Measurements from ENCODE around the gene PIGS. TPM values are rescaled to one million over a fixed set of nuclear protein-coding genes. Genes with fewer than 3 reads are reported as not detected.

Gene PIGS
- total RNA-seq, 1 experiment from 2014 or later = 45.8 TPM

GRCh38 chr17:28570716-28571360, 486 bp downstream of the PIGS start:
- Histone ChIP-seq H3K4me2 (ENCODE audit: low read length) (peak overlapping the region; percentile 99), H3K9ac (ENCODE audit: low read length) (peak overlapping the region; percentile 91), H3K36me3 (ENCODE audit: control insufficient read depth in 1 of 2, insufficient read depth in 2 of 2, low read length in 2 of 2) (peaks cover 0 to 4% of the 10 kb centered on the region in 2 experiments; a peak in 1 of 4 replicates), H4K20me1 (ENCODE audit: insufficient read depth) (no peaks in the 10 kb centered on the region), H3K4me1 (ENCODE audit: control insufficient read depth in 1 of 2, insufficient read depth in 2 of 2, low read length in 2 of 2) (peaks cover 0 to 20% of the 10 kb centered on the region in 2 experiments; a peak in 3 of 4 replicates), H3K27me3 (ENCODE audit: insufficient read depth, low read length) (no peaks in the 10 kb centered on the region), H2AFZ (ENCODE audit: low read depth, low read length, poor library complexity, severe bottlenecking) (peak overlapping the region; percentile 53), H3K9me2 (ENCODE audit: insufficient read depth) (no peaks in the 10 kb centered on the region), H3K79me2 (ENCODE audit: insufficient read depth, low read length) (peaks cover 22% of the 10 kb centered on the region), H3K4me3 (replicated peaks in 1 of 2; ENCODE audit: low read depth in 1 of 2, low read length in 2 of 2) (peak overlapping the region; percentile 77 to 99), H3K27ac (ENCODE audit: low read depth, low read length) (peak overlapping the region; percentile 62), H3K9me3 (ENCODE audit: control insufficient read depth in 1 of 2, insufficient read depth in 1 of 2, low read depth in 1 of 2, low read length in 2 of 2) (no peaks in the 10 kb centered on the region)
- intact Hi-C loops (cut with micrococcal nuclease) = no loop called here
- no TSS peak for BruUV-seq (replicated peaks)
- RAD21 ChIA-PET (ENCODE audit: low non-redundant PET in 1 of 2, low total read pairs in 2 of 2, uncharacterized antibody in 2 of 2, unreplicated experiment in 2 of 2) = no interaction called here
- TF ChIP-seq CEBPB (IDR thresholded peaks at IDR 0.05; ENCODE audit: low read depth) (no peak), CBX3 (IDR thresholded peaks at IDR 0.05; ENCODE audit: low read depth) (no peak), ZFX (IDR thresholded peaks at IDR 0.05) (peak; percentile 59; the same call in 1 of the 2 replicates), MAX (IDR thresholded peaks at IDR 0.05) (peak; percentile 60; the same call in 1 of the 2 replicates)
- DNase-seq (ENCODE audit: low read depth, low spot score) = no peak
- CTCF ChIA-PET = interaction anchor here (0.7 to 1.2 kb wide), 4 partner anchors 20 to 235 kb away, joined by 3 to 6 read pairs (median 4); partner anchors contain the start of gene TNFAIP1
- POLR2A ChIA-PET = interaction anchor here (0.8 to 1.3 kb wide), 5 partner anchors 9 to 149 kb away, joined by 3 read pairs; partner anchors contain the start of gene RPL23A
- ATAC-seq = peak; percentile 61

- H3K36me3 ChIP-seq (ENCODE audit: control insufficient read depth in 1 of 2, insufficient read depth in 2 of 2, low read length in 2 of 2) = peaks cover 0 to 4% of the 10 kb centered on the region in 2 experiments; a peak in 1 of 4 replicates
- no peaks in the 10 kb centered on the region for H3K9me3 ChIP-seq (ENCODE audit: control insufficient read depth in 1 of 2, insufficient read depth in 1 of 2, low read depth in 1 of 2, low read length in 2 of 2)
- POLR2A ChIA-PET = no interaction called here
- H3K9me2 ChIP-seq (ENCODE audit: insufficient read depth) = no peaks in the 10 kb centered on the region
- TF ChIP-seq POLR2A (IDR thresholded peaks at IDR 0.05; ENCODE audit: borderline replicate concordance, extremely low read depth, insufficient read depth, insufficient read length) (no peak), ZFX (IDR thresholded peaks at IDR 0.05) (no peak), RAD21 (IDR thresholded peaks at IDR 0.05; ENCODE audit: low read depth) (no peak), MAX (IDR thresholded peaks at IDR 0.05) (no peak), ZBTB33 (IDR thresholded peaks at IDR 0.05; ENCODE audit: extremely low read depth, insufficient replicate concordance, low read length) (no peak), ATF3 (IDR thresholded peaks at IDR 0.05) (no peak)
- DNase-seq (ENCODE audit: low read depth, low spot score) (no peak), ATAC-seq (no peak)
- no peak overlapping the region for H2AFZ ChIP-seq (ENCODE audit: low read depth, low read length, poor library complexity, severe bottlenecking)
- RAD21 ChIA-PET (ENCODE audit: low non-redundant PET in 1 of 2, low total read pairs in 2 of 2, uncharacterized antibody in 2 of 2, unreplicated experiment in 2 of 2) = no interaction called here
- H3K4me2 ChIP-seq (ENCODE audit: low read length) = no peak overlapping the region
- no peak overlapping the region for H3K9ac ChIP-seq (ENCODE audit: low read length)
- H4K20me1 ChIP-seq (ENCODE audit: insufficient read depth) = no peaks in the 10 kb centered on the region
- intact Hi-C loops (cut with micrococcal nuclease) = no loop called here
- H3K79me2 ChIP-seq (ENCODE audit: insufficient read depth, low read length) = peaks cover 32% of the 10 kb centered on the region
- CTCF ChIA-PET = no interaction called here
- H3K27me3 ChIP-seq (ENCODE audit: insufficient read depth, low read length) = no peaks in the 10 kb centered on the region
- BruUV-seq (replicated peaks) = TSS peak; percentile 45
- peaks cover 0 to 20% of the 10 kb centered on the region in 2 experiments; a peak in 3 of 4 replicates for H3K4me1 ChIP-seq (ENCODE audit: control insufficient read depth in 1 of 2, insufficient read depth in 2 of 2, low read length in 2 of 2)
- H3K27ac ChIP-seq (ENCODE audit: low read depth, low read length) = no peak overlapping the region
- H3K4me3 ChIP-seq (replicated peaks in 1 of 2; ENCODE audit: low read depth in 1 of 2, low read length in 2 of 2) = no peak overlapping the region
Observed at GRCh38 chr17:28569446-28569845, 1.9 kb downstream of the PIGS start.
